T-cell (primary cell): Measurements from ENCODE around the gene RBM28. TPM values are rescaled to one million over a fixed set of nuclear protein-coding genes. Genes with fewer than 3 reads are reported as not detected.

Experiments
- total RNA-seq, 35 experiments: library from RNA in 6 of 35; stranded (reverse) in 6 of 35; fragments of 120-200 nt in 1 of 35; gene quantifications; one replicate each; pipeline versions ENCODE4 v1.2.1 to v1.2.4 and lab custom pipeline; 2013 to 2026

Gene RBM28
- total RNA-seq, 5 donors from 2014 or later (not counting 1 experiment from before 2014, with no cell fraction given): 27.3 to 54.3 (median 41.9) TPM

Other genes with a start within 250 kb of the RBM28 start
- gene LEP, start 102.6 kb downstream of the RBM28 start, total RNA-seq: not detected
- 1 to 10 TPM in 1 of 5 donors, under 1 TPM in 4; 0.15 to 1.1 (median 0.65) TPM for gene PRRT4, start 17.8 kb upstream of the RBM28 start, total RNA-seq
- gene IMPDH1, start 66.1 kb upstream of the RBM28 start, total RNA-seq: 10 to 100 TPM; 39.9 to 73.3 (median 65.6) TPM
- 1 to 10 TPM; 2.0 to 4.8 (median 3.3) TPM for gene HILPDA, start 112.0 kb upstream of the RBM28 start, total RNA-seq
- 10 to 100 TPM; 17.7 to 29.9 (median 26.1) TPM for gene METTL2B, start 132.8 kb upstream of the RBM28 start, total RNA-seq